ENCODE data around the gene CCNK.

Gene CCNK

GRCh38 chr14:99552021-99552553 is 70.9 kb downstream of the CCNK start:
- no peak for TF ChIP-seq CTCF (conservative IDR thresholded peaks at IDR 0.05; ENCODE audit: low read depth)
- CTCF ChIA-PET: no interaction called here
- no peak for DNase-seq (ENCODE audit: low spot score)
- POLR2A ChIA-PET (ENCODE audit: low non-redundant PET): interaction anchor here (0.6 kb wide), 1 partner anchor 19 kb away, joined by 4 read pairs; no protein-coding TSS in a partner anchor
- H3K27ac ChIP-seq: no peak overlapping the region; the same call in 1 of the 2 replicates

- no peak for DNase-seq (ENCODE audit: low spot score)
- CTCF ChIA-PET: interaction anchor here (0.6 kb wide), 2 partner anchors 156 to 159 kb away, joined by 3 to 7 read pairs; no protein-coding TSS in a partner anchor
- no peak overlapping the region; the same call in 1 of the 2 replicates for H3K27ac ChIP-seq
- TF ChIP-seq CTCF (conservative IDR thresholded peaks at IDR 0.05; ENCODE audit: low read depth): no peak
- POLR2A ChIA-PET (ENCODE audit: low non-redundant PET): interaction anchor here (0.6 kb wide), 1 partner anchor 20 kb away, joined by 4 read pairs; no protein-coding TSS in a partner anchor
These were observed 71.5 kb downstream of the CCNK start for GRCh38 chr14:99552572-99553216.

- ChIA-PET POLR2A (ENCODE audit: low non-redundant PET) (no interaction called here), CTCF (interaction anchor here (0.9 kb wide), 1 partner anchor 8 kb away, joined by 3 read pairs; no protein-coding TSS in a partner anchor)
- no peak for DNase-seq (ENCODE audit: low spot score)
- peak overlapping the region; percentile 46 for H3K27ac ChIP-seq
- no peak for TF ChIP-seq CTCF (conservative IDR thresholded peaks at IDR 0.05; ENCODE audit: low read depth)
These were observed 73.0 kb downstream of the CCNK start for GRCh38 chr14:99554184-99554583.

- no peak for TF ChIP-seq CTCF (conservative IDR thresholded peaks at IDR 0.05; ENCODE audit: low read depth)
- ChIA-PET CTCF (interaction anchor here (0.6 to 1.2 kb wide), 3 partner anchors 8 to 16 kb away, joined by 3 to 5 read pairs (median 3); no protein-coding TSS in a partner anchor), POLR2A (ENCODE audit: low non-redundant PET) (no interaction called here)
- DNase-seq (ENCODE audit: low spot score): no peak
- H3K27ac ChIP-seq: peak overlapping the region; percentile 46
These were observed 73.7 kb downstream of the CCNK start for GRCh38 chr14:99554757-99555531.

GRCh38 chr14:99556134-99556791 is 75.1 kb downstream of the CCNK start:
- CTCF ChIA-PET: interaction anchor here (0.6 kb wide), 1 partner anchor 45 kb away, joined by 3 read pairs; no protein-coding TSS in a partner anchor
- DNase-seq (ENCODE audit: low spot score): no peak
- POLR2A ChIA-PET (ENCODE audit: low non-redundant PET): no interaction called here
- TF ChIP-seq CTCF (conservative IDR thresholded peaks at IDR 0.05; ENCODE audit: low read depth): no peak
- peak overlapping the region; percentile 46 for H3K27ac ChIP-seq
